Measurements from ENCODE around the gene MLKL.

- TF ChIP-seq, protein P1, sequence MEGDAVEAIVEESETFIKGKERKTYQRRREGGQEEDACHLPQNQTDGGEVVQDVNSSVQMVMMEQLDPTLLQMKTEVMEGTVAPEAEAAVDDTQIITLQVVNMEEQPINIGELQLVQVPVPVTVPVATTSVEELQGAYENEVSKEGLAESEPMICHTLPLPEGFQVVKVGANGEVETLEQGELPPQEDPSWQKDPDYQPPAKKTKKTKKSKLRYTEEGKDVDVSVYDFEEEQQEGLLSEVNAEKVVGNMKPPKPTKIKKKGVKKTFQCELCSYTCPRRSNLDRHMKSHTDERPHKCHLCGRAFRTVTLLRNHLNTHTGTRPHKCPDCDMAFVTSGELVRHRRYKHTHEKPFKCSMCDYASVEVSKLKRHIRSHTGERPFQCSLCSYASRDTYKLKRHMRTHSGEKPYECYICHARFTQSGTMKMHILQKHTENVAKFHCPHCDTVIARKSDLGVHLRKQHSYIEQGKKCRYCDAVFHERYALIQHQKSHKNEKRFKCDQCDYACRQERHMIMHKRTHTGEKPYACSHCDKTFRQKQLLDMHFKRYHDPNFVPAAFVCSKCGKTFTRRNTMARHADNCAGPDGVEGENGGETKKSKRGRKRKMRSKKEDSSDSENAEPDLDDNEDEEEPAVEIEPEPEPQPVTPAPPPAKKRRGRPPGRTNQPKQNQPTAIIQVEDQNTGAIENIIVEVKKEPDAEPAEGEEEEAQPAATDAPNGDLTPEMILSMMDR (IDR thresholded peaks at IDR 0.05), result no peak
- no peak for TF ChIP-seq POLR2A (IDR thresholded peaks at IDR 0.05)
Measured at GRCh38 chr16:74700116-74700437, 585 bp downstream of the MLKL start.

Data from lower leg skin (tissue), 3 donors.